H1 (cell line): ENCODE results near the gene HTR2A. TPM values are rescaled to one million over a fixed set of nuclear protein-coding genes. Genes with fewer than 3 reads are reported as not detected.

ENCODE experiments used
- CTCF ChIA-PET: fragments of 300-600 bp; sonication (Branson Sonifier 250); formaldehyde crosslinking; loops from one replicate; lab custom pipeline; 2021; ENCODE audit not compliant: partially characterized antibody; lab: Charles Lee
- POLR2A ChIA-PET: fragments of 300-600 bp; sonication (Branson Sonifier 250); formaldehyde crosslinking; loops from one replicate; lab custom pipeline; 2021; ENCODE audit warnings: inconsistent platforms; ENCODE audit not compliant: partially characterized antibody; lab: Charles Lee
- DNase-seq, 2 experiments: peaks; one replicate each; pipeline versions ENCODE4 v3.0.0 to v3.0.0-alpha.2; 2010 to 2022; ENCODE audit warnings: low spot score in 2 of 2, low read depth in 1 of 2, mixed read lengths in 1 of 2
- FAIRE-seq: peaks from 2 replicates; lab custom pipeline; 2011; peaks lifted over from hg19 to GRCh38; lab: Jason Lieb, UNC
- H2AFZ ChIP-seq: 2 replicates; pipeline ENCODE4 v1.8.1; 2012; ENCODE audit warnings: low read length, inconsistent platforms
- H2AK5ac ChIP-seq: 2 replicates; pipeline ENCODE4 v1.6.1; 2013; ENCODE audit warnings: low read depth, low read length
- H2BK120ac ChIP-seq: replicated peaks from 2 replicates; pipeline ENCODE3; 2013; ENCODE audit warnings: low read depth, low read length, inconsistent platforms
- H2BK12ac ChIP-seq: 2 replicates; pipeline ENCODE4 v1.6.1; 2013; ENCODE audit warnings: low read depth, low read length
- H2BK15ac ChIP-seq: 2 replicates; pipeline ENCODE4 v1.6.1; 2013; ENCODE audit warnings: low read length
- H2BK20ac ChIP-seq: 2 replicates; pipeline ENCODE4 v1.6.1; 2013; ENCODE audit warnings: low read length
- H2BK5ac ChIP-seq: 2 replicates; pipeline ENCODE4 v1.6.1; 2013; ENCODE audit warnings: low read depth, low read length
- H3K14ac ChIP-seq: 2 replicates; pipeline ENCODE4 v1.6.1; 2013; ENCODE audit warnings: inconsistent platforms; ENCODE audit not compliant: insufficient read length
- H3K18ac ChIP-seq: 2 replicates; pipeline ENCODE4 v1.6.1; 2013; ENCODE audit warnings: low read length; ENCODE audit errors: extremely low read depth
- H3K23ac ChIP-seq: 2 replicates; pipeline ENCODE4 v1.6.1; 2013; ENCODE audit warnings: inconsistent platforms; ENCODE audit not compliant: insufficient read length
- H3K23me2 ChIP-seq: 2 replicates; pipeline ENCODE4 v1.6.1; 2013; ENCODE audit warnings: low read depth, low read length
- H3K27ac ChIP-seq: 2 replicates; pipeline ENCODE4 v1.6.1; 2011; ENCODE audit warnings: low read depth, low read length, inconsistent platforms
- H3K27me3 ChIP-seq, 4 experiments: replicated peaks in 1 of 4; 1 replicate in 1 of 4; 2 replicates in 3 of 4; pipeline versions ENCODE4 v1.6.1 to v1.8.1; 2011 to 2013; ENCODE audit warnings: low read length in 3 of 4, mild to moderate bottlenecking in 3 of 4, inconsistent platforms in 2 of 4, mixed read lengths in 2 of 4, moderate library complexity in 1 of 4; ENCODE audit not compliant: control insufficient read depth in 3 of 4, insufficient read depth in 3 of 4; ENCODE audit errors: extremely low read depth in 1 of 4
- H3K36me3 ChIP-seq, 4 experiments: 2 replicates each; pipeline versions ENCODE4 v1.6.1 to v1.8.1; 2011 to 2013; ENCODE audit warnings: mild to moderate bottlenecking in 4 of 4, low read length in 3 of 4, moderate library complexity in 2 of 4, control low read depth in 1 of 4, inconsistent platforms in 1 of 4; ENCODE audit not compliant: insufficient read depth in 4 of 4, control insufficient read depth in 2 of 4
- H3K4ac ChIP-seq: replicated peaks from 2 replicates; pipeline ENCODE3; 2013; ENCODE audit warnings: low read length, low read depth, mixed read lengths, inconsistent platforms; ENCODE audit not compliant: insufficient read length
- H3K4me1 ChIP-seq, 4 experiments: replicated peaks in 1 of 4; 1 replicate in 1 of 4; 2 replicates in 3 of 4; pipeline versions ENCODE4 v1.6.1 to v1.8.1; 2011 to 2013; ENCODE audit warnings: low read length in 3 of 4, inconsistent platforms in 2 of 4, mixed read lengths in 1 of 4; ENCODE audit not compliant: insufficient read depth in 4 of 4, control insufficient read depth in 3 of 4
- H3K4me2 ChIP-seq, 2 experiments: 2 replicates each; pipeline versions ENCODE4 v1.6.1 to v1.8.1; 2011 to 2013; ENCODE audit warnings: low read depth in 2 of 2, low read length in 2 of 2, control low read depth in 1 of 2, inconsistent platforms in 1 of 2, mild to moderate bottlenecking in 1 of 2; ENCODE audit not compliant: insufficient read depth in 1 of 2
- H3K4me3 ChIP-seq, 4 experiments: fragments of 200-600, 300-600 bp in 1 of 4; sonication (generic), shearing (Covaris generic), sonication (Bioruptor Twin) in 1 of 4; 2 replicates each; pipeline versions ENCODE4 v1.5.1 to v1.8.1; 2011 to 2016; ENCODE audit warnings: low read length in 4 of 4, low read depth in 3 of 4, control low read depth in 2 of 4, inconsistent platforms in 2 of 4, mild to moderate bottlenecking in 2 of 4, mixed read lengths in 1 of 4, moderate library complexity in 1 of 4; ENCODE audit not compliant: insufficient read depth in 2 of 4; ENCODE audit errors: extremely low read depth in 1 of 4
- H3K56ac ChIP-seq: replicated peaks from 2 replicates; pipeline ENCODE3; 2013; ENCODE audit warnings: low read depth, mild to moderate bottlenecking, mixed read lengths, low read length, inconsistent platforms; ENCODE audit not compliant: insufficient read length
- H3K79me1 ChIP-seq: 2 replicates; pipeline ENCODE4 v1.6.1; 2013; ENCODE audit warnings: low read depth, low read length, control low read depth
- H3K79me2 ChIP-seq, 2 experiments: 2 replicates each; pipeline versions ENCODE4 v1.6.1 to v1.8.1; 2012 to 2013; ENCODE audit warnings: low read length in 2 of 2, mild to moderate bottlenecking in 2 of 2, inconsistent platforms in 1 of 2; ENCODE audit not compliant: insufficient read depth in 2 of 2, control insufficient read depth in 1 of 2
- H3K9ac ChIP-seq, 4 experiments: replicated peaks in 1 of 4; 1 replicate in 1 of 4; 2 replicates in 3 of 4; pipeline versions ENCODE4 v1.6.1 to v1.8.1; 2011 to 2013; ENCODE audit warnings: low read depth in 3 of 4, low read length in 3 of 4, control low read depth in 2 of 4, mild to moderate bottlenecking in 2 of 4, moderate library complexity in 2 of 4, inconsistent platforms in 1 of 4; ENCODE audit errors: extremely low read depth in 1 of 4
- H3K9me3 ChIP-seq, 2 experiments: 2 replicates each; pipeline versions ENCODE4 v1.6.1 to v1.8.1; 2012 to 2013; ENCODE audit warnings: mild to moderate bottlenecking in 2 of 2, moderate library complexity in 2 of 2, control low read depth in 1 of 2, inconsistent platforms in 1 of 2, low read depth in 1 of 2, low read length in 1 of 2, mixed read lengths in 1 of 2; ENCODE audit not compliant: insufficient read depth in 2 of 2
- H4K20me1 ChIP-seq, 2 experiments: replicated peaks in 1 of 2; 2 replicates each; pipeline versions ENCODE3 to v1.8.1; 2011 to 2013; ENCODE audit warnings: inconsistent platforms in 2 of 2, low read length in 2 of 2, mild to moderate bottlenecking in 1 of 2; ENCODE audit not compliant: insufficient read depth in 2 of 2, control insufficient read depth in 1 of 2
- H4K5ac ChIP-seq: 2 replicates; pipeline ENCODE4 v1.6.1; 2013; ENCODE audit warnings: low read length, low read depth, mixed read lengths, inconsistent platforms; ENCODE audit not compliant: insufficient read length
- H4K8ac ChIP-seq: 2 replicates; pipeline ENCODE4 v1.8.0; 2013; ENCODE audit warnings: mild to moderate bottlenecking, moderate library complexity, low read length, inconsistent platforms; ENCODE audit not compliant: insufficient read depth; ENCODE audit errors: extremely low read depth
- H4K91ac ChIP-seq: replicated peaks from 2 replicates; pipeline ENCODE3; 2013; ENCODE audit warnings: low read length, mixed read lengths, inconsistent platforms; ENCODE audit not compliant: insufficient read length
- CBX5 ChIP-seq: fragments of 300-800, 300-1000 bp; sonication (generic); IDR thresholded peaks from 2 replicates; pipeline ENCODE4 v1.7.1; 2016; ENCODE audit warnings: antibody characterized with exemption, low read length, low read depth
- CHD1 ChIP-seq: IDR thresholded peaks from 2 replicates; pipeline ENCODE4 v1.6.1; 2012; ENCODE audit warnings: low read depth, low read length, improper control_type of control experiment
- CTBP2 ChIP-seq: IDR thresholded peaks from 2 replicates; pipeline ENCODE4 v1.7.0; 2011; ENCODE audit warnings: borderline replicate concordance, mild to moderate bottlenecking, moderate library complexity, mixed read lengths, low read length; ENCODE audit not compliant: insufficient read depth, insufficient read length
- KDM4A ChIP-seq: IDR thresholded peaks from one replicate; pipeline ENCODE4 v1.7.1; 2012; ENCODE audit warnings: low read depth, mild to moderate bottlenecking, moderate library complexity, low read length, inconsistent platforms; ENCODE audit not compliant: severe bottlenecking
- NRF1 ChIP-seq: IDR thresholded peaks from 2 replicates; pipeline ENCODE4 v1.6.1; 2011; ENCODE audit warnings: mild to moderate bottlenecking, low read depth, low read length, improper control_type of control experiment
- SIX5 ChIP-seq: IDR thresholded peaks from 2 replicates; pipeline ENCODE4 v1.6.1; 2011; ENCODE audit warnings: mild to moderate bottlenecking, low read depth, low read length
- SP4 ChIP-seq: IDR thresholded peaks from 2 replicates; pipeline ENCODE4 v1.6.1; 2012; ENCODE audit warnings: low read length, inconsistent platforms
- SUZ12 ChIP-seq: fragments of 200-600 bp; sonication (generic); IDR thresholded peaks from 2 replicates; pipeline ENCODE4 v1.6.1; 2012; ENCODE audit warnings: mild to moderate bottlenecking, inconsistent platforms, low read length, moderate library complexity, mixed read lengths
- polyA plus RNA-seq, 7 experiments: library from polyadenylated mRNA; depleted of rRNA in 3 of 7; stranded (reverse) in 5 of 7; unstranded in 2 of 7; fragments of >200 nt in 5 of 7; fragments of 200-250 nt in 2 of 7; gene quantifications; 1 replicate in 5 of 7; 2 replicates in 1 of 7; 4 replicates in 1 of 7; pipeline versions ENCODE4 v1.2.1 to v1.2.3, GENCODE V29; 2011 to 2013; ENCODE audit warnings: missing spikeins in 2 of 7, mixed read lengths in 2 of 7
- total RNA-seq: library from RNA; stranded (reverse); fragmentation: NEBNext Ultra II Directional; extraction: Animal tissue kit (Norgen Biotek cat#: 25700); gene quantifications from 2 replicates; pipeline ENCODE4 v1.2.1, GENCODE V29; 2021
- TF ChIP-seq, protein P1 (sequence below): IDR thresholded peaks from 2 replicates; pipeline ENCODE4 v1.6.1; 2012; ENCODE audit warnings: inconsistent platforms

The HTR2A gene
- total and polyA plus RNA-seq, 2 of the 8 experiments (the other 6 are each of a cell fraction or from before 2014, with no cell fraction given) = not detected

DNA sequence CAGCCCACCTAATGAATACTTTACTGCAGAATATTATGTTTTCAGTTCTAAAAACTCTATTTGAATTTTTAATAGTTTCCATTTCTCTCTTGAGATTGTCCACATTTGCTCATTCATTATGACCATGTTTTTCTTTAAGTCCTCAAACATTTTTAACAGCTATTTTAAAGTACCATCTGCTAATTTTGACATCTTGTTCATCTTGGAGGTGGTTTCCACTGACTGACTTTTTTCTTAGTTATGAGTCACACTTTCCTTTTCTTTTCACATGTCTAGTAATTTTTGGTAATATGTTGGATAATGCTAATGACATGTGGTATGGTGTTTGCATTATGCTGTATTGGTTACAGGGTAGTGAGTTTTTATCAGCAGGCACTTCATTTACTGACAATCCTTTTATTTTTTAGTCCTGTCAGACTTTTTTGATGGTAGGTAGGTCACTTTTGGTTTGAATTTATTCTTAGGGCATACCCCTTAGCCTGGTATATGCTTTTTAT, 84.5 kb downstream of the HTR2A start:
- Histone ChIP-seq H3K9me3 (peaks cover 2 to 6% of the 10 kb centered on the region in 2 experiments; a peak in 2 of 4 replicates), H3K4ac (no peak overlapping the region), H3K79me1 (no peaks in the 10 kb centered on the region), H3K14ac (no peak overlapping the region), H2BK20ac (no peak overlapping the region)
- TF ChIP-seq SP4 (no peak), KDM4A (no peak), SUZ12 (no peak), NRF1 (no peak), SIX5 (no peak), CHD1 (no peak), CTBP2 (no peak), CBX5 (no peak)
- TF ChIP-seq, protein P1, sequence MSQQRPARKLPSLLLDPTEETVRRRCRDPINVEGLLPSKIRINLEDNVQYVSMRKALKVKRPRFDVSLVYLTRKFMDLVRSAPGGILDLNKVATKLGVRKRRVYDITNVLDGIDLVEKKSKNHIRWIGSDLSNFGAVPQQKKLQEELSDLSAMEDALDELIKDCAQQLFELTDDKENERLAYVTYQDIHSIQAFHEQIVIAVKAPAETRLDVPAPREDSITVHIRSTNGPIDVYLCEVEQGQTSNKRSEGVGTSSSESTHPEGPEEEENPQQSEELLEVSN = no peak
- TF ChIP-seq, all 59 proteins: peak for 0
- H3K36me3 ChIP-seq = no peaks in the 10 kb centered on the region
- no peak overlapping the region for H2AFZ ChIP-seq
- H3K23me2 ChIP-seq = no peaks in the 10 kb centered on the region
- no peak overlapping the region for H3K27ac ChIP-seq
- no peak overlapping the region for H3K23ac ChIP-seq
- DNase-seq = no peak
- no peak overlapping the region for H3K4me2 ChIP-seq
- H4K20me1 ChIP-seq = no peaks in the 10 kb centered on the region
- H4K8ac ChIP-seq = no peak overlapping the region
- no peak overlapping the region for H2BK15ac ChIP-seq
- no peaks in the 10 kb centered on the region for H3K4me1 ChIP-seq
- H2BK12ac ChIP-seq = no peak overlapping the region
- H3K56ac ChIP-seq = no peak overlapping the region
- H3K79me2 ChIP-seq = no peaks in the 10 kb centered on the region
- no peaks in the 10 kb centered on the region for H3K27me3 ChIP-seq
- no peak overlapping the region for H4K5ac ChIP-seq
- no peak overlapping the region for H3K18ac ChIP-seq
- ChIA-PET POLR2A (no interaction called here), CTCF (no interaction called here)
- H2BK120ac ChIP-seq = no peak overlapping the region
- H4K91ac ChIP-seq = no peak overlapping the region
- H2AK5ac ChIP-seq = no peak overlapping the region
- H3K9ac ChIP-seq = no peak overlapping the region
- H2BK5ac ChIP-seq = no peak overlapping the region
- no peak overlapping the region for H3K4me3 ChIP-seq
- FAIRE-seq = no peak
